CD4-positive, alpha-beta T cell treated with Interleukin-12 subunit alpha and Interleukin-12 subunit beta, for 1 hour (primary cell): Measurements from ENCODE around the gene FITM1.

Experiments
- DNase-seq: peaks from one replicate; pipeline ENCODE4 v3.0.0-alpha.2; 2020

The FITM1 gene

GRCh38 chr14:24141097-24141880, 10.8 kb downstream of the FITM1 start, which contains the start of gene EMC9:
TSS of gene EMC9 (minus strand) at chr14:24141591. CDS start at chr14:24141304, 287 bp downstream.
- peak; percentile 99 for DNase-seq

- DNase-seq, result no peak
Measured at GRCh38 chr14:24143511-24143910, 13.1 kb downstream of the FITM1 start.

- DNase-seq, result no peak
Measured at GRCh38 chr14:24144451-24144850, 14.0 kb downstream of the FITM1 start.

- DNase-seq, result no peak
Measured at GRCh38 chr14:24145219-24145618, 14.8 kb downstream of the FITM1 start.

GRCh38 chr14:24145690-24146452, 15.4 kb downstream of the FITM1 start:
- DNase-seq, result no peak

- peak; percentile 89 for DNase-seq
Measured at GRCh38 chr14:24146453-24146977, 16.1 kb downstream of the FITM1 start, which contains the start of gene PSME2. TSS of gene PSME2 (minus strand) at chr14:24146610. CDS start at chr14:24146581, 29 bp downstream.

- peak; percentile 97 for DNase-seq
Measured at GRCh38 chr14:24146978-24147760, 16.7 kb downstream of the FITM1 start, which contains the start of gene RNF31. TSS of gene RNF31 (plus strand) at chr14:24147498. CDS start at chr14:24147699, 201 bp downstream.

GRCh38 chr14:24147761-24148428, 17.4 kb downstream of the FITM1 start:
- DNase-seq, result no peak

GRCh38 chr14:24149302-24149969, 19.0 kb downstream of the FITM1 start:
- no peak for DNase-seq

GRCh38 chr14:24150061-24150460, 19.6 kb downstream of the FITM1 start:
- DNase-seq, result no peak

GRCh38 chr14:24150567-24150966, 20.1 kb downstream of the FITM1 start:
- DNase-seq, result no peak

- DNase-seq, result no peak
Measured at GRCh38 chr14:24150993-24151392, 20.5 kb downstream of the FITM1 start.

GRCh38 chr14:24151404-24152080, 21.1 kb downstream of the FITM1 start:
- no peak for DNase-seq

GRCh38 chr14:24155100-24155499, 24.6 kb downstream of the FITM1 start:
- no peak for DNase-seq

GRCh38 chr14:24156840-24157239, 26.4 kb downstream of the FITM1 start:
- no peak for DNase-seq

- no peak for DNase-seq
Measured at GRCh38 chr14:24157331-24157730, 26.9 kb downstream of the FITM1 start.

GRCh38 chr14:24159777-24160498, 29.5 kb downstream of the FITM1 start:
- DNase-seq, result no peak

- no peak for DNase-seq
Measured at GRCh38 chr14:24160499-24160849, 30.0 kb downstream of the FITM1 start.

GRCh38 chr14:24160850-24161804, 30.7 kb downstream of the FITM1 start, which contains the start of gene IRF9:
TSS of gene IRF9 (plus strand) at chr14:24161265. CDS start at chr14:24162145, 880 bp downstream.
- peak; percentile 98 for DNase-seq
